LNCAP (cell line): ENCODE measurements around the gene GET3.
A peak's percentile ranks its signal among the peaks of the same experiment; 100 is the strongest.

Source experiments
- TF ChIP-seq, protein P1 (sequence below): fragments of 450-650 bp; IDR thresholded peaks from 2 replicates; pipeline ENCODE4 v1.5.1; 2017; ENCODE audit warnings: mild to moderate bottlenecking

The GET3 gene

DNA sequence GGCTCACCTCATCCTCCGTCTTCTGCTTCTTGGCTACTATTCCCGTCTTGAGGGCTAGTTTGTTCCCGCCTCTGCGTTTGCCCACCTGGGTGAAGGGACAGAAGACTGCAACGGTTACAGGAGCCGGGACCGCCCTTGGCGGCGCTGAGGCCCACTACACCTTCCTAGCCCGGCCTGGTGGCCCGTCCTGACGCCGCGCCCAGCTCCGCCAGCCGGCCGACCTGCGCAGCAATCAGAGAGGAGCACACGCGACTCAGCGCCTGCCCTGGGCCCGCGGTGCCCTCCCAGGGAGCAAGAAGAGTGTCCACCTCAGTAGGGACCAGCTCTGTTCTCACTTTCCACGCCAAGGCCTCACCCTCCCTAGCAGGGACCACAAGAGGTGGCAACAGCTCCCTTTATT lies 6.0 kb upstream of the GET3 start:
- TF ChIP-seq, protein P1, sequence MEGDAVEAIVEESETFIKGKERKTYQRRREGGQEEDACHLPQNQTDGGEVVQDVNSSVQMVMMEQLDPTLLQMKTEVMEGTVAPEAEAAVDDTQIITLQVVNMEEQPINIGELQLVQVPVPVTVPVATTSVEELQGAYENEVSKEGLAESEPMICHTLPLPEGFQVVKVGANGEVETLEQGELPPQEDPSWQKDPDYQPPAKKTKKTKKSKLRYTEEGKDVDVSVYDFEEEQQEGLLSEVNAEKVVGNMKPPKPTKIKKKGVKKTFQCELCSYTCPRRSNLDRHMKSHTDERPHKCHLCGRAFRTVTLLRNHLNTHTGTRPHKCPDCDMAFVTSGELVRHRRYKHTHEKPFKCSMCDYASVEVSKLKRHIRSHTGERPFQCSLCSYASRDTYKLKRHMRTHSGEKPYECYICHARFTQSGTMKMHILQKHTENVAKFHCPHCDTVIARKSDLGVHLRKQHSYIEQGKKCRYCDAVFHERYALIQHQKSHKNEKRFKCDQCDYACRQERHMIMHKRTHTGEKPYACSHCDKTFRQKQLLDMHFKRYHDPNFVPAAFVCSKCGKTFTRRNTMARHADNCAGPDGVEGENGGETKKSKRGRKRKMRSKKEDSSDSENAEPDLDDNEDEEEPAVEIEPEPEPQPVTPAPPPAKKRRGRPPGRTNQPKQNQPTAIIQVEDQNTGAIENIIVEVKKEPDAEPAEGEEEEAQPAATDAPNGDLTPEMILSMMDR = no peak

DNA sequence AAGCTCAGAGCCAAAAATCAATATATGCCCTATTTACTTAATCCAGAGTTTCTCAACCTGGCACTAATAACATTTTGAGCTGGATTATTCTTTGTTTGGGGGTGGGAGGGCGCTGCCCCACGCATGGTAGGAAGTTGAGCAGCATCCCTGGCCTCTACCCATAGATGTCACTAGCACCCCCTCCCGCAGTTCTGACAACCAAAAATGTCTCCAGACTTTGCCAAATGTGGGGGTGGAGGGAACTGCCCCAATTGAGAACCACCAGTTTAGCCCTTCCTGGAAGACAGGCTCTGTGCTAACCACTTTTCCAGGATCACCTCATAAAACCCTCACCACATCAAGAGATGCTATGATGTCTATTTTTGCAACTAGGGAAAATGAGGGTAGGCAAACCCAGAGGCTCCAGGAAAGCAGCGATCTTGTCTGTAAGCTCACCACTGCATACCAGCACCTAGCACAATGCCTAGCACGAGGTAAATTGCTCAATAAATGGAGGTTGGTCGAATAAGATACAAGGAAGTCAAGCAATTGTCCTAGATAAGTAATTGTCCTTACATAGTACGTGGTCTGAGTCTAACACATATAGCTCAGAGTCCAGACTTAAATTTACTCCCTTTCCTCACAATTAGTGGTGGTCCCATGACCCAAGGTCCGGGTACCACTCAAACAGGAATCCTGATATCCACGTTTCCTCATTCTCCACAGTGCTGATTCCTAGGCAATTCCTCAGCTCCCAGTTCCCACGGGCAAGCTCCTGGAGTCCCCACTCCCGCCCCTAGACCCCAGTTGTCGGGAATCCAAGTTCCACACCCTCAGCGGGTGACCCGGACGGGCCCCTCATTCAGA lies 3.7 kb upstream of the GET3 start:
- TF ChIP-seq, protein P1 = peak; percentile 50; the same call in 1 of the 2 replicates

DNA sequence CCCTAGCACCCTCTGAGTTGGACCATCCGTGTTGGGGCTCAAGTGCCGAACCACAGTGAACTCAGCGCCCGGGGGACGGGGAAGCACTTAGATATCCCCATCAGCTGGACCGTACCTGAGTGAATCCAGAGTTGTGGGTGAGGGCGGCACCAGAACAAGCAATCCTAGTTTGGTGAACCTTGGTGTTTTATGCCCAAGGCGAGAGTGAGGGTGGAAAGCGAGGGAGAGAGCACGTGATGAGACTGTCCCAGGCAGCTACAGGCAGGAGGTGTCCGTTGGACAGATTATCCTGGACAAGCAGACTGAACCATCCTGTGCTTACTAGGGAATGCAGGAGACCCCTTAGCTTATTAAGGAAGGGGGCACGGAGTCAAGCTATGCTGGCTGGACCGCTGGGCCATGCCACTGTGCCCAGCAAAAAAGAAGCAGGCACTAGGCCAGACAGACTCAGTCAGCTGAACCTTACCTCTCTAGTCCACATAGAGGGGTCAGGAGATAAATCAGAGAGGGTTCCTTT lies 596 bp downstream of the GET3 start:
- TF ChIP-seq, protein P1 = no peak

DNA sequence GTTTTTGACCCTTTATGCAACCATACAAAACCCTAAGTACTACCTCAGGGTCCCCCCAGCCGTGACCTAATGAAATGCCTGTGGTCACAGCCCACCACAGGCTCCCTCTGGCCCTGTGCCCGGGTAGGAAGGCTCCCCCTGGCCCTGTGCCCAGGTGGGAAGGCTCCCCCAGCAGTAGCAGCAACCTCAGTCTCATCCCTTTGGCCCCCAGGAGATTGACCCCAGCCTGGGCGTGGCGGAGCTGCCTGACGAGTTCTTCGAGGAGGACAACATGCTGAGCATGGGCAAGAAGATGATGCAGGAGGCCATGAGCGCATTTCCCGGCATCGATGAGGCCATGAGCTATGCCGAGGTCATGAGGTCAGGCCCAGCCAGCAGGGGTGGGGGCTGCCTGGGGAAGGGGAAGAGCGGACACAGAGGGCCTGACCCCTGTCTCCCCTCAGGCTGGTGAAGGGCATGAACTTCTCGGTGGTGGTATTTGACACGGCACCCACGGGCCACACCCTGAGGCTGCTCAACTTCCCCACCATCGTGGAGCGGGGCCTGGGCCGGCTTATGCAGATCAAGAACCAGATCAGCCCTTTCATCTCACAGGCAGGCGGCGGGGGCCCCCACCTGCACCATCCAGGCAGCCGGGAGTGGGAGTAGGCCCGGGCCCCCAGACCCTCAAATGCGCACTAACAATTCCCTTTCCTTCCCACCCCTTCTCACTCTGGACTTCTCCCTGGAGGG lies 8.0 kb downstream of the GET3 start:
- TF ChIP-seq, protein P1 = no peak

DNA sequence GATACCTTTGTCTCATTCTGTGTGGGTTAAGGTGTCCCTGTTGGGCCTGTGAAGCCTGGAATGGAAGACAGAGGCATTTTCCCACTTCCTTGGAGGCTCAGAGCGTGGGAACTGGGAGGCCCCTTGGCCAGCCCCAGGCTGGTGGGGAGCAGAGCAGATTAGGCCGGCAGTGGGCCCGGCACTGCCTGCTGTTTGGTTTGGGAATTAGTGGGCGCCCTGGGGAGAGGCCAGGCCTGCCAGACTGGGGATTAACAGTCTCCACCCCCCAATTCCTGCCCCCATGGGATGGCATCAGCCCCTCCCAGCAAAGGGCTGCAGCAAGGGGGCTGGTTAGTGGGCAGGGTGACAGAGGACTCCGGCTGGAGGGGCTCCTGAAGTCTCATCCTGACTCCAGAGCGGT lies 11.2 kb downstream of the GET3 start:
- TF ChIP-seq, protein P1 = no peak

DNA sequence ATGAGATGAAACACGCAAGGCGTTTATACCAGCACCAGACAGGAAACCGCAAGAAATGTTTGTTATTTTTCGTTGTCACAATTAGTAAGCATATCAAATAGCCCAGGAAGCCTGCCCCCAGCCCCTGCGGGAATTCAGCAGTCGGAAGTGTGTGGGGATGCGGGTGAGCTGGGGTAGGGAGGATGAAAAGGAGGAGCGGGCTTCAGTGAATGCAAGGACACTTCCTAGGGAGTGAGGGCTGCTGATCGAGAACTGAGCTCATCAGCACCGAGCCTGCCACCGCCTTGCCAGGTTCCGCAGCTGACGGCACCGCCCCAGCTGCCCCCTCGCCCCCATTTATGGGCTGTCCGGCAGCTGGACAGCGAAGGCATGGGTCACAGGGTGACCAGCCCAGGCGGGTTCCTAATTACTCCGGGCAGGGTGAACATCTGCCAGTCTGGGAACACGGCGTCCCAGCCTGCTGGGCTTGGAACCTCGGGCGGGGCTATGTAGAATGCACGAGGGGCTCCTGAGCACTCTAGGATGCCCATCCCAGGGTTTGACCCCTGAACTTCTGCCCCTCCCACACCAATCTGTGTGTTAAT lies 12.7 kb downstream of the GET3 start:
- TF ChIP-seq, protein P1 = no peak

DNA sequence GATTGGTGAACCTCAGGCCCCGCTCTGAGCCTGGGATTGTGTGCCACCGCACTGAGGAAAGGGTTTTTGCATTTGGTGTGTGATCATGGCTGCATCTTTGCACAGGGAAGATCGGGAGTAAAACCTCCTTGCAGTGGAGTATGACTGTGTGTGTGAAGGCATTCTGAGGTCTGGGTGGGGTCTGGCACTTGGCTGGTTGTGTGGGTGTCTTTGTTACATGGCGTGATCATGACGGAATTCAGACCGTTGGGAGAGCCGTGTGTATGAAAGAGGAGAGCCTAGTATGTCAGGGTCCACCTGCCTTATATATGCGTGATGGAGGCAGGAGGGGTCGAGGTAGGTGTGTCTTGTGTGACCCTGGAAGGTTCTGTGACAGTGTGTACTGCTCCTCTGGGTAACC lies 13.6 kb downstream of the GET3 start:
- TF ChIP-seq, protein P1 = no peak
